HepG2 (cell line): ENCODE data around the gene CCDC197.

Experiments used
- ETS1 ChIP-seq: sonication (generic); formaldehyde crosslinking; IDR thresholded peaks from 2 replicates; pipeline ENCODE4 v1.4.0; 2020; ENCODE audit warnings: missing genetic modification reagents
- ZNF501 ChIP-seq: sonication (generic); formaldehyde crosslinking; IDR thresholded peaks from 2 replicates; pipeline ENCODE4 v1.5.1; 2020; ENCODE audit warnings: mild to moderate bottlenecking, moderate library complexity, missing genetic modification reagents

DNA sequence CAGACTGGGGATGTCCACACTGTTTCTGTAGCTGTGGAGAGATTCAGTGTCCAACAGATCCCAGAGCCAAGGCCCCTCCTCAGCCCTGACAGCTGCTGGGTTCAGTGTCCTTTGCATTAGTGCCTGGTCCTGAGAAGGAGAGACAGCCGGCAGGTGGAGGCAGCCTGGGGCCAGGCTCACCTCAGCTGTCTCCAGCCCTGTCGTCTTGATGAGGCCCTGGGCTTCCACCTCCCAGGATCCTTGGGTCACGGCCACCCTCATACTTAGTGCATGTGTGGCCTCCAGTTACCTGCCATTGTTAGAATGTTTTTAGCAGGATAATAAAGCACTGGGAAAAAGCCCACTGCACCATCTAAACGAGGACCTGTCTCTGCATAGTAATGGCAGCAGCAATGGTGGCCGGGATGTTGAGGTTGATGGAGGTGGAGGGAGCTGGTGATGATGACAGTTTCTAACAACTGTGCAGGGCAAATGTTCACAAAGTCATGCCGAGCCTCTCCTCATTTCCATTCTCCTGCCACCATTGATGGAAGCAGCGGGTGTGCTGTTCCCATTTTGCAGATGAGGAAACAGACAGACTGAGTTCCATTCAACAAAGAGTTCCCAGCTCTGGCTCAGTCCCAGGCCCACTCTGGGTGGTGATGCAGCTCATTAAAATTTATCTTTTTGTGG lies 38.4 kb upstream of the CCDC197 start:
- TF ChIP-seq ETS1 = no peak
- no peak for TF ChIP-seq ZNF501 (CRISPR knock-in tag)
